Ovary (tissue), 3 donors: ENCODE data around the gene VAV2.

Experiments used
- CTCF ChIP-seq, 3 donors: fragments of 450-650 bp in 2 of 3; fragments of 200-600 bp in 1 of 3; IDR thresholded peaks; one replicate each; pipeline versions ENCODE4 v1.5.1 to v1.8.0; 2016 to 2022; ENCODE audit warnings: antibody characterized with exemption in 3 of 3, mild to moderate bottlenecking in 1 of 3
- POLR2A ChIP-seq: fragments of 450-650 bp; IDR thresholded peaks from one replicate; pipeline ENCODE4 v1.6.1; 2017; ENCODE audit warnings: antibody characterized with exemption, mild to moderate bottlenecking, moderate library complexity
- donor health status: DM: no; HTN: no; CAD: no.

- TF ChIP-seq CTCF (IDR thresholded peaks at IDR 0.05), result no peak
- no peak for TF ChIP-seq POLR2A
Observed at GRCh38 chr9:133761641-133762248, 230.4 kb downstream of the VAV2 start.
